HUES48 (cell line): ENCODE results near the gene RPL39.
"Not testable (repeated sequence)": the region's sequence is repeated elsewhere in the genome, so short reads cannot be mapped to it uniquely, and the experiment has no call there.

ENCODE experiments used
- H3K27ac ChIP-seq: one replicate; pipeline ENCODE4 v1.7.0; 2013; ENCODE audit warnings: low read depth, low read length, inconsistent platforms
- H3K27me3 ChIP-seq: 2 replicates; pipeline ENCODE4 v1.6.1; 2013; ENCODE audit warnings: mild to moderate bottlenecking, low read length; ENCODE audit not compliant: control insufficient read depth, insufficient read depth
- H3K36me3 ChIP-seq: 2 replicates; pipeline ENCODE4 v1.6.1; 2013; ENCODE audit warnings: low read length; ENCODE audit not compliant: control insufficient read depth, insufficient read depth
- H3K4me1 ChIP-seq: 2 replicates; pipeline ENCODE4 v1.6.1; 2013; ENCODE audit warnings: mild to moderate bottlenecking, low read length; ENCODE audit not compliant: control insufficient read depth, insufficient read depth
- H3K4me3 ChIP-seq: 2 replicates; pipeline ENCODE4 v1.5.1; 2013; ENCODE audit warnings: mild to moderate bottlenecking, low read depth, low read length
- H3K9ac ChIP-seq: 2 replicates; pipeline ENCODE4 v1.6.1; 2013; ENCODE audit warnings: mild to moderate bottlenecking, low read depth, low read length, moderate library complexity
- H3K9me3 ChIP-seq: 2 replicates; pipeline ENCODE4 v1.6.1; 2013; ENCODE audit warnings: low read length; ENCODE audit not compliant: control insufficient read depth, insufficient read depth

Gene RPL39

GRCh38 chrX:119801253-119802221, 10.1 kb upstream of the RPL39 start:
- Histone ChIP-seq H3K27me3 (no peaks in the 10 kb centered on the region), H3K4me3 (no peak overlapping the region), H3K9ac (no peak overlapping the region), H3K9me3 (peaks cover 26% of the 10 kb centered on the region; the same call in 1 of the 2 replicates), H3K36me3 (no peaks in the 10 kb centered on the region), H3K27ac (no peak overlapping the region), H3K4me1 (no peaks in the 10 kb centered on the region)

- Histone ChIP-seq H3K4me3 (peak overlapping the region; percentile 96), H3K27me3 (no peaks in the 10 kb centered on the region), H3K27ac (peak overlapping the region; percentile 99), H3K36me3 (peaks cover 40% of the 10 kb centered on the region), H3K9me3 (peaks cover 23% of the 10 kb centered on the region; the same call in 1 of the 2 replicates), H3K4me1 (no peaks in the 10 kb centered on the region), H3K9ac (peak overlapping the region; percentile 97)
Measured at GRCh38 chrX:119790977-119791436, 423 bp downstream of the RPL39 start.

DNA sequence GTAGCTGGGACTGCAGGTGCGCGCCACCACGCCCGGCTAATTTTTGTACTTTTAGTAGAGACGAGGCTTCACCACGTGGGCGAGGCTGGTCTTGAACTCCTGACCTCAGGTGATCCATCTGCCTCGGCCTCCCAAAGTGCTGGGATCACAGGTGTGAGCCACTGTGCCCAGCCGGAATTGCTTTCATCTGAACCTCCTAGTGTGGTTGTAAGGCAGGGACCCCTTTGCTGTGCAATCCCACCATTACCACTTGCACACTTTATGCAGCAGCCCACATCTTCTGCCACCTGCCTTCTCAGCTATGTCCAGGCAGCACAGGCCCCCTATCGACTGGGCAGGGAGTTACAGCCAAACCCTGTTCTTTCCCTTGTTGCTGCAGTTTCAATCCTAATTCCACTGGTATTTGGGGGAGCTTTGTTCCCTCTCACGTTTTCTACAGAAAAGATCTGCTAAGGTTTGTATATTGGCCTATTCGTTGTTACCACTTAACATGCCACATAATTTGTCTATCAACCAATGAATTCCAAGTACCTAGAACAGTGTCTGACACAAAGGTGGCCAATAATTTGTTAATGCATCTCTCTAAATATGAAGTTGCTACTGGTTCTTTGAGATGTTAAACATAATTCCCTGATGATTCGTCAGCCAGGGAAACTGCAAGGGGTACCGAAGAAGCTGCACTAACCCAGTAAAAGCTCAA, 6.5 kb downstream of the RPL39 start:
- H3K9ac ChIP-seq: no peak overlapping the region
- peaks cover 24% of the 10 kb centered on the region for H3K9me3 ChIP-seq
- H3K27me3 ChIP-seq: no peaks in the 10 kb centered on the region
- no peak overlapping the region for H3K27ac ChIP-seq
- H3K4me3 ChIP-seq: no peak overlapping the region
- peaks cover 73% of the 10 kb centered on the region for H3K36me3 ChIP-seq
- H3K4me1 ChIP-seq: no peaks in the 10 kb centered on the region

DNA sequence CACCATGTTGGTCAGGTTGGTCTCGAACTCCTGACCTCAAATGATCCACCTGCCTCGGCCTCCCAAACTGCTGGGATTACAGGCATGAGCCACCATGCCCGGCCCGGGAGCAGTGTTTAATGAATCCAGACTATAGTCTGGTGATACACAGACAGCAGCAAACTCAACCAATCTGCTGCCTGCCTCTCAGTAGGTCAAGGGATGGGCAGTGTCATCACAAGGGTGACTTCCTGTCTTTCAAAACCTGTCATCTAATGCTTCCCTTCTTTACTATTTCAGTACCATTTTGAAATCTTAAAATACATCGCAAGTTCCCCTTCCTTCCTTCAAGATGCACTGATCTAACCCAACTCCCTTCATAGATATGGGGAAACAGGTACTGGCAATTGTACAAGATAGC, 8.4 kb downstream of the RPL39 start:
- no peak overlapping the region for H3K4me3 ChIP-seq
- no peak overlapping the region for H3K9ac ChIP-seq
- peaks cover 21% of the 10 kb centered on the region for H3K9me3 ChIP-seq
- H3K36me3 ChIP-seq: peaks cover 55% of the 10 kb centered on the region
- H3K27ac ChIP-seq: no peak overlapping the region
- H3K4me1 ChIP-seq: no peaks in the 10 kb centered on the region
- H3K27me3 ChIP-seq: no peaks in the 10 kb centered on the region

DNA sequence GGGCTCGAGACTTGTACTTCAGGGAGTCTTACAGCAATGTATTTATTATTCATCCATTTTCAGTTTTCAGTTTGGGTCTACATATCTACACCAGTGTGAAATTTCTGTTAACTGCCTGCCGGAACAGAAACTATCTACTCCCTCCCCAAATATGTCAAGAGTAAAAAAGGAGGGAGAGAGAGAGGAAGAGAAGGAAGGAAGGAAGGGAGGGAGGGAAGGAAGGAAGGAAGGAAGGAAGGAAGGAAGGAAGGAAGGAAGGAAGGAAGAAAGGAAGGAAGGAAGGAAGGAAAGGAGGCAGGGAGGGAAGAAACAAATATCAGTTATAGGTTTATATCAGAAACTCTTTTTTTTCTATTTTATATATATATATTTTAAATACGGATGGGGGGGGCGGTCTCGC, 12.6 kb downstream of the RPL39 start:
- Histone ChIP-seq H3K4me3 (no peak overlapping the region), H3K27ac (no peak overlapping the region), H3K9ac (no peak overlapping the region), H3K27me3 (no peaks in the 10 kb centered on the region), H3K9me3 (peaks cover 27% of the 10 kb centered on the region), H3K4me1 (no peaks in the 10 kb centered on the region), H3K36me3 (peaks cover 18% of the 10 kb centered on the region)

GRCh38 chrX:119775517-119776238, 15.8 kb downstream of the RPL39 start:
- no peak overlapping the region for H3K27ac ChIP-seq

GRCh38 chrX:119769388-119769787, 22.0 kb downstream of the RPL39 start:
- not testable (repeated sequence) for H3K27ac ChIP-seq, H3K27me3 ChIP-seq, H3K4me1 ChIP-seq, H3K9ac ChIP-seq, H3K4me3 ChIP-seq, H3K36me3 ChIP-seq
- H3K9me3 ChIP-seq: peaks cover 33% of the 10 kb centered on the region

More at GRCh38 chrX:119775517-119776238, 15.8 kb downstream of the RPL39 start:
- Histone ChIP-seq H3K36me3 (no peaks in the 10 kb centered on the region), H3K9ac (no peak overlapping the region), H3K4me3 (no peak overlapping the region), H3K4me1 (no peaks in the 10 kb centered on the region), H3K27me3 (no peaks in the 10 kb centered on the region), H3K9me3 (peaks cover 23% of the 10 kb centered on the region)

DNA sequence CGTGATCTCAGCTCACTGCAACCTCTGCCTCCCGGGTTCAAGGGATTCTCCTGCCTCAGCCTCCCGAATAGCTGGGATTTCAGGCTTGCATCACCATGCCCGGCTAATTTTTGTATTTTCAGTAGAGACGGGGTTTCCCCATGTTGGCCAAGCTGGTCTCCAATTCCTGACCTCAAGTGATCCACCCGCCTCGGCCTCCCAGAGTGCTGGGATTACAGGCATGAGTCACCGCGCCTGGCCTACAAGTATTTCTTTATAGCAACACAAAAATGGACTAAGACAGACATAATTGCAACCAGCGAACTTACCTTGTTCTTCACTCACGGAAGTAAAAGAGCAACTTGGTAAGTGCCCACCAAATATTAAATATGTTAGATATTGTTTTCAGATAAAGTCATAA, 23.0 kb downstream of the RPL39 start:
- not testable (repeated sequence) for H3K4me1 ChIP-seq, H3K27me3 ChIP-seq, H3K9ac ChIP-seq, H3K4me3 ChIP-seq, H3K27ac ChIP-seq, H3K36me3 ChIP-seq
- H3K9me3 ChIP-seq: peaks cover 29% of the 10 kb centered on the region

DNA sequence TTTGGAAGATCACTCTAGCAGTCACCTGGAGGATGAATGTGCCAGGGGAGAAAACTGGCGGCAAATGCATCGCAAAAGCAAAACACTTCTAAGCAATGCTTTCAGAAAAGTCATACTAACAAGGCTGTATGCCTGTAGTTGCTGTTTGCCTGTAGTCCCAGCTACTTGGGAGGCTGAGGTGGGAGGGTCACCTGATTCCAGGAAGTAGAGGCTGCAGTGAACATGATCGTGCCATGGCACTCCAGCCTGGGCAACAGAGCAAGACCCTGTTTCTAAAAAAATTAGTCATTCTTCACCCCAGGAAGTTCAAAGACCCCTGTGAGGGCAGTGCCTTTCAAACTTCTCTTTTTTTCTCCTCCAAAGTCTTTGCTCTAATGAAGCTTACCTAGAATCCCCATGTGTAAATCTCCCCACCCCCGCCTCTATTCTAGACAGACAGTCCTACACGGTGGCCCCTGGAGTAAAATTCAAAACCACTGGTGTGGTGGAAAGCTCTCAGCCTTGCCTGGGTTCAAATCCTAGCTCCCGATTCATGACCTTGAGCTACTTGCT, 27.5 kb downstream of the RPL39 start:
- 0 out of 2 replicates have a peak, but pooled peaks cover 4% of the 10 kb centered on the region for H3K4me1 ChIP-seq
- no peaks in the 10 kb centered on the region for H3K36me3 ChIP-seq
- no peak overlapping the region for H3K4me3 ChIP-seq
- no peak overlapping the region for H3K27ac ChIP-seq
- peaks cover 24% of the 10 kb centered on the region; the same call in 1 of the 2 replicates for H3K9me3 ChIP-seq
- no peak overlapping the region for H3K9ac ChIP-seq
- peaks cover 11% of the 10 kb centered on the region for H3K27me3 ChIP-seq

DNA sequence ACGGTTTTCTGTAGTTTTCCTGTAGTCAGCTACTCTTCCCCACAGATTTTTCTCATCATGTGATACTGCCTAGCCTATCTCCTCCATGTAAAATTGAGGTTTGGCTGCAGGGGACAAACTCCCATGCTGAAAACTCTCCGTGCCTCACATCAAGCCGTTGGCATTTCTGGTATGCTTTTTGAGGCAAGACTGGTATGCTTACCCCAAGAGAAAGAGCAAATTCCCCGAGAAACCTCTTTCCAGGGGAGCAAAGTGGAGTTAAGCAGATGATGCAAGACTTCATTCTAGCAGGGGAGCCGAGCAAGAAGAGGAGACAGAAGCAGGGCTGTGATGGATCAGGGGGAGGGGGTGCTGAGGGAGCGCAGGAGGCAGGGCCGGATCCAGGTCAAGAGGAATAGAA, 28.2 kb downstream of the RPL39 start:
- Histone ChIP-seq H3K9me3 (peaks cover 19% of the 10 kb centered on the region; the same call in 1 of the 2 replicates), H3K27ac (peak overlapping the region; percentile 2)

More for the DNA sequence above, 28.2 kb downstream of the RPL39 start:
- Histone ChIP-seq H3K4me1 (0 out of 2 replicates have a peak, but pooled peaks cover 4% of the 10 kb centered on the region), H3K36me3 (no peaks in the 10 kb centered on the region), H3K9ac (no peak overlapping the region), H3K4me3 (no peak overlapping the region), H3K27me3 (peaks cover 11% of the 10 kb centered on the region)
